Thoracic aorta (tissue), 2 donors: ENCODE results near the gene GPC3. TPM values are rescaled to one million over a fixed set of nuclear protein-coding genes. Genes with fewer than 3 reads are reported as not detected.

Source experiments
- ATAC-seq: fragments of 150-250 bp; one replicate; pipeline ENCODE4 v1.8.0; 2017; ENCODE audit warnings: low read depth; ENCODE audit not compliant: insufficient number of reproducible peaks, low FRiP score
- DNase-seq: peaks from one replicate; pipeline ENCODE4 v3.0.0-alpha.2; 2020; ENCODE audit warnings: low spot score
- H3K27ac ChIP-seq, 2 donors: fragments of 200-600 bp; sonication (generic); 1 replicate in 1 of 2; 2 replicates in 1 of 2; pipeline ENCODE4 v1.5.1; 2016; ENCODE audit warnings: mild to moderate bottlenecking in 2 of 2, moderate library complexity in 2 of 2
- H3K27me3 ChIP-seq: fragments of 200-600 bp; sonication (generic); replicated peaks from 2 replicates; pipeline ENCODE4 v1.6.0; 2016; ENCODE audit warnings: mild to moderate bottlenecking; ENCODE audit not compliant: insufficient read depth
- H3K36me3 ChIP-seq: fragments of 200-600 bp; sonication (generic); one replicate; pipeline ENCODE4 v1.5.1; 2016
- H3K4me1 ChIP-seq, 2 donors: fragments of 200-600 bp; sonication (generic); 1 replicate in 1 of 2; 2 replicates in 1 of 2; pipeline versions ENCODE4 v1.5.1 to v1.6.0; 2016; ENCODE audit warnings: low read depth in 2 of 2, mild to moderate bottlenecking in 1 of 2; ENCODE audit not compliant: control insufficient read depth in 1 of 2
- H3K4me3 ChIP-seq: fragments of 200-600 bp; sonication (generic); 2 replicates; pipeline ENCODE4 v1.5.1; 2016; ENCODE audit warnings: mild to moderate bottlenecking
- H3K9me3 ChIP-seq: fragments of 200-600 bp; sonication (generic); 2 replicates; pipeline ENCODE4 v1.5.1; 2016
- CTCF ChIP-seq: fragments of 200-600 bp; sonication (generic); IDR thresholded peaks from one replicate; pipeline ENCODE4 v1.5.1; 2019; ENCODE audit warnings: antibody characterized with exemption
- total RNA-seq, 2 donors: library from RNA; depleted of rRNA; stranded (reverse); fragments of >200 nt; gene quantifications; one replicate each; pipeline versions ENCODE4 v1.1.0 to v1.2.3, GENCODE V29; 2016

Gene GPC3
- total RNA-seq, 2 donors from 2014 or later: 2.6 to 5.6 TPM

- TF ChIP-seq CTCF: no peak
- Histone ChIP-seq H3K36me3 (no peaks in the 10 kb centered on the region), H3K27me3 (no peaks in the 10 kb centered on the region)
Observed at GRCh38 chrX:133681897-133682296, 303.5 kb downstream of the GPC3 start.

GRCh38 chrX:133681421-133681820 is 304.0 kb downstream of the GPC3 start:
- H3K9me3 ChIP-seq: no peaks in the 10 kb centered on the region
- H3K27ac ChIP-seq: no peak overlapping the region
- ATAC-seq: no peak
- H3K27me3 ChIP-seq: no peaks in the 10 kb centered on the region
- no peak for DNase-seq
- no peak overlapping the region for H3K4me3 ChIP-seq
- TF ChIP-seq CTCF: no peak
- no peaks in the 10 kb centered on the region for H3K4me1 ChIP-seq
- H3K36me3 ChIP-seq: no peaks in the 10 kb centered on the region

More at GRCh38 chrX:133681897-133682296, 303.5 kb downstream of the GPC3 start:
- ATAC-seq: no peak
- Histone ChIP-seq H3K4me3 (no peak overlapping the region), H3K9me3 (no peaks in the 10 kb centered on the region), H3K4me1 (no peaks in the 10 kb centered on the region), H3K27ac (no peak overlapping the region)
- DNase-seq: no peak

- Histone ChIP-seq H3K36me3 (no peaks in the 10 kb centered on the region), H3K4me3 (no peak overlapping the region), H3K9me3 (no peaks in the 10 kb centered on the region), H3K27ac (no peak overlapping the region), H3K27me3 (no peaks in the 10 kb centered on the region), H3K4me1 (no peaks in the 10 kb centered on the region)
- ATAC-seq (no peak), DNase-seq (no peak)
- no peak for TF ChIP-seq CTCF
Observed at GRCh38 chrX:133677123-133678063, 308.0 kb downstream of the GPC3 start.

GRCh38 chrX:133676344-133677122 is 308.9 kb downstream of the GPC3 start:
- Histone ChIP-seq H3K27me3 (no peaks in the 10 kb centered on the region), H3K4me3 (no peak overlapping the region), H3K27ac (no peak overlapping the region), H3K9me3 (no peaks in the 10 kb centered on the region), H3K36me3 (no peaks in the 10 kb centered on the region), H3K4me1 (no peaks in the 10 kb centered on the region)
- DNase-seq: no peak
- no peak for ATAC-seq
- TF ChIP-seq CTCF: no peak
